Natural killer cell treated with Interleukin-12 subunit alpha and Interleukin-12 subunit beta and Interleukin-15 and Interleukin-18, amount 100 ng/mL, for 72 hours (primary cell): ENCODE data around the gene RXRA. TPM values are rescaled to one million over a fixed set of nuclear protein-coding genes. Genes with fewer than 3 reads are reported as not detected.
A peak's percentile ranks its signal among the peaks of the same experiment; 100 is the strongest.
"Not testable (repeated sequence)": the region's sequence is repeated elsewhere in the genome, so short reads cannot be mapped to it uniquely, and the experiment has no call there.

Experiments
- ATAC-seq, 2 donors: fragments of 150-1000 bp; cut with Tn5 transposase in 1 of 2; sonication (Bioruptor Pico), chemical (Tn5 transposase) in 1 of 2; 2 replicates each; pipeline ENCODE4 v1.10.0; 2021
- DNase-seq: peaks from one replicate; pipeline ENCODE4 v3.0.0; 2022; ENCODE audit warnings: low spot score
- H3K27ac Mint-ChIP-seq, 2 donors: 1 replicate in 1 of 2; 2 replicates in 1 of 2; pipeline ENCODE4 v1.8.0; 2022; ENCODE audit warnings: mixed read lengths in 2 of 2, mild to moderate bottlenecking in 1 of 2, moderate library complexity in 1 of 2
- H3K27me3 Mint-ChIP-seq, 2 donors: 1 replicate in 1 of 2; 2 replicates in 1 of 2; pipeline ENCODE4 v1.8.0; 2022; ENCODE audit warnings: mixed read lengths in 2 of 2
- H3K36me3 Mint-ChIP-seq: one replicate; pipeline ENCODE4 v1.8.0; 2022; ENCODE audit warnings: mixed read lengths
- H3K4me1 Mint-ChIP-seq, 2 donors: 1 replicate in 1 of 2; 2 replicates in 1 of 2; pipeline ENCODE4 v1.8.0; 2022; ENCODE audit warnings: low read depth in 2 of 2, mixed read lengths in 2 of 2, mild to moderate bottlenecking in 1 of 2
- H3K4me3 Mint-ChIP-seq: one replicate; pipeline ENCODE4 v1.8.0; 2022; ENCODE audit warnings: mixed read lengths
- H3K9me3 Mint-ChIP-seq: 2 replicates; pipeline ENCODE4 v1.8.0; 2022; ENCODE audit warnings: mixed read lengths
- total RNA-seq, 2 donors: library from RNA; stranded (reverse); gene quantifications; one replicate each; pipeline ENCODE4 v1.2.3, GENCODE V29; 2022

The RXRA gene
- total RNA-seq, 2 donors from 2014 or later = 3.8 to 4.9 TPM

- no peak overlapping the region for H3K4me3 Mint-ChIP-seq
- ATAC-seq (no peak), DNase-seq (no peak)
- H3K36me3 Mint-ChIP-seq = no peaks in the 10 kb centered on the region
- no peaks in the 10 kb centered on the region for H3K9me3 Mint-ChIP-seq
- H3K27ac Mint-ChIP-seq = no peak overlapping the region
- H3K4me1 Mint-ChIP-seq = peaks cover 13 to 27% of the 10 kb centered on the region in 2 donors
- peaks cover 7 to 16% of the 10 kb centered on the region in 2 donors for H3K27me3 Mint-ChIP-seq
These were observed 28.7 kb upstream of the RXRA start for GRCh38 chr9:134297576-134297975.

GRCh38 chr9:134298000-134298399 is 28.3 kb upstream of the RXRA start:
- Mint-ChIP-seq H3K36me3 (no peaks in the 10 kb centered on the region), H3K27me3 (peaks cover 7 to 16% of the 10 kb centered on the region in 2 donors), H3K9me3 (no peaks in the 10 kb centered on the region), H3K4me1 (peaks cover 13 to 27% of the 10 kb centered on the region in 2 donors), H3K27ac (no peak overlapping the region), H3K4me3 (no peak overlapping the region)
- no peak for ATAC-seq
- DNase-seq = no peak

- H3K27ac Mint-ChIP-seq = no peak overlapping the region
- H3K27me3 Mint-ChIP-seq = peaks cover 7 to 14% of the 10 kb centered on the region in 2 donors
- peaks cover 13 to 27% of the 10 kb centered on the region in 2 donors for H3K4me1 Mint-ChIP-seq
- H3K9me3 Mint-ChIP-seq = no peaks in the 10 kb centered on the region
- no peak overlapping the region for H3K4me3 Mint-ChIP-seq
- H3K36me3 Mint-ChIP-seq = no peaks in the 10 kb centered on the region
- no peak for ATAC-seq
- DNase-seq = no peak
These were observed 27.2 kb upstream of the RXRA start for GRCh38 chr9:134299068-134299467.

- DNase-seq = no peak
- no peaks in the 10 kb centered on the region for H3K36me3 Mint-ChIP-seq
- H3K9me3 Mint-ChIP-seq = no peaks in the 10 kb centered on the region
- H3K27ac Mint-ChIP-seq = no peak overlapping the region
- no peak overlapping the region for H3K4me3 Mint-ChIP-seq
- peaks cover 13 to 27% of the 10 kb centered on the region in 2 donors for H3K4me1 Mint-ChIP-seq
- no peak for ATAC-seq
- peaks cover 7 to 14% of the 10 kb centered on the region in 2 donors for H3K27me3 Mint-ChIP-seq
These were observed 26.4 kb upstream of the RXRA start for GRCh38 chr9:134299883-134300282.

- ATAC-seq = peak; percentile 88 to 94
- no peak for DNase-seq
- H3K9me3 Mint-ChIP-seq = no peaks in the 10 kb centered on the region
- no peaks in the 10 kb centered on the region for H3K36me3 Mint-ChIP-seq
- peak overlapping the region in 1 of 2 donors; percentile 47 for H3K27ac Mint-ChIP-seq
- peaks cover 7 to 8% of the 10 kb centered on the region in 2 donors for H3K27me3 Mint-ChIP-seq
- peaks cover 13 to 19% of the 10 kb centered on the region in 2 donors for H3K4me1 Mint-ChIP-seq
- peak overlapping the region; percentile 52 for H3K4me3 Mint-ChIP-seq
These were observed 24.7 kb upstream of the RXRA start for GRCh38 chr9:134301387-134302129.

GRCh38 chr9:134302130-134302817 is 24.0 kb upstream of the RXRA start:
- Mint-ChIP-seq H3K4me1 (peaks cover 13 to 17% of the 10 kb centered on the region in 2 donors), H3K9me3 (no peaks in the 10 kb centered on the region), H3K36me3 (no peaks in the 10 kb centered on the region), H3K27me3 (peaks cover 7 to 8% of the 10 kb centered on the region in 2 donors), H3K27ac (peak overlapping the region in 1 of 2 donors; percentile 47), H3K4me3 (peak overlapping the region; percentile 52)
- ATAC-seq (no peak), DNase-seq (no peak)

GRCh38 chr9:134303601-134304000 is 22.7 kb upstream of the RXRA start:
- Mint-ChIP-seq H3K4me1 (peaks cover 13 to 15% of the 10 kb centered on the region in 2 donors), H3K36me3 (no peaks in the 10 kb centered on the region), H3K4me3 (no peak overlapping the region), H3K27me3 (peaks cover 5 to 7% of the 10 kb centered on the region in 2 donors), H3K27ac (no peak overlapping the region), H3K9me3 (no peaks in the 10 kb centered on the region)
- ATAC-seq (no peak), DNase-seq (no peak)

- H3K4me3 Mint-ChIP-seq = no peak overlapping the region
- H3K27ac Mint-ChIP-seq = no peak overlapping the region
- no peak for ATAC-seq
- H3K4me1 Mint-ChIP-seq = peaks cover 13 to 15% of the 10 kb centered on the region in 2 donors
- no peaks in the 10 kb centered on the region for H3K36me3 Mint-ChIP-seq
- no peaks in the 10 kb centered on the region for H3K9me3 Mint-ChIP-seq
- H3K27me3 Mint-ChIP-seq = peaks cover under 1 to 7% of the 10 kb centered on the region in 2 donors
- no peak for DNase-seq
These were observed 22.0 kb upstream of the RXRA start for GRCh38 chr9:134304261-134304660.

- H3K4me3 Mint-ChIP-seq = no peak overlapping the region
- no peaks in the 10 kb centered on the region for H3K36me3 Mint-ChIP-seq
- H3K4me1 Mint-ChIP-seq = peaks cover 13 to 15% of the 10 kb centered on the region in 2 donors
- ATAC-seq (no peak), DNase-seq (no peak)
- H3K27me3 Mint-ChIP-seq = peaks cover 0 to 3% of the 10 kb centered on the region in 2 donors
- no peak overlapping the region for H3K27ac Mint-ChIP-seq
- no peaks in the 10 kb centered on the region for H3K9me3 Mint-ChIP-seq
These were observed 21.6 kb upstream of the RXRA start for GRCh38 chr9:134304690-134305089.

GRCh38 chr9:134305533-134305932 is 20.7 kb upstream of the RXRA start:
- ATAC-seq (no peak), DNase-seq (no peak)
- no peaks in the 10 kb centered on the region for H3K9me3 Mint-ChIP-seq
- H3K27ac Mint-ChIP-seq = no peak overlapping the region
- H3K4me1 Mint-ChIP-seq = peaks cover 12 to 13% of the 10 kb centered on the region in 2 donors
- no peaks in the 10 kb centered on the region for H3K36me3 Mint-ChIP-seq
- H3K4me3 Mint-ChIP-seq = no peak overlapping the region
- no peaks in the 10 kb centered on the region for H3K27me3 Mint-ChIP-seq

- not testable (repeated sequence) for H3K36me3 Mint-ChIP-seq, H3K27ac Mint-ChIP-seq, DNase-seq, ATAC-seq, H3K4me3 Mint-ChIP-seq, H3K9me3 Mint-ChIP-seq, H3K4me1 Mint-ChIP-seq, H3K27me3 Mint-ChIP-seq
These were observed 20.2 kb upstream of the RXRA start for GRCh38 chr9:134306042-134306441.

- ATAC-seq (no peak), DNase-seq (no peak)
- Mint-ChIP-seq H3K27ac (no peak overlapping the region), H3K27me3 (peaks cover 0 to 3% of the 10 kb centered on the region in 2 donors), H3K9me3 (no peaks in the 10 kb centered on the region), H3K4me1 (peaks cover under 1% of the 10 kb centered on the region in 2 donors), H3K36me3 (no peaks in the 10 kb centered on the region), H3K4me3 (no peak overlapping the region)
These were observed 19.3 kb upstream of the RXRA start for GRCh38 chr9:134306636-134307600.
